Memory B cell (primary cell): ENCODE results near the gene PDCD11.
"Not testable (repeated sequence)": the region's sequence is repeated elsewhere in the genome, so short reads cannot be mapped to it uniquely, and the experiment has no call there.

ENCODE experiments used
- ATAC-seq: fragments of 150-1000 bp; cut with Tn5 transposase; 2 replicates; pipeline ENCODE4 v1.10.0; 2021; ENCODE audit warnings: low read depth, mild to moderate bottlenecking, moderate library complexity
- DNase-seq, 2 donors: peaks; one replicate each; pipeline ENCODE4 v3.0.0; 2022; ENCODE audit warnings: low spot score in 2 of 2
- H3K27ac Mint-ChIP-seq: one replicate; pipeline ENCODE4 v1.8.0; 2022; ENCODE audit warnings: mild to moderate bottlenecking, moderate library complexity, mixed read lengths
- H3K27me3 Mint-ChIP-seq: one replicate; pipeline ENCODE4 v1.8.0; 2022; ENCODE audit warnings: mixed read lengths
- H3K36me3 Mint-ChIP-seq: one replicate; pipeline ENCODE4 v1.8.0; 2022; ENCODE audit warnings: mild to moderate bottlenecking, mixed read lengths
- H3K4me1 Mint-ChIP-seq: one replicate; pipeline ENCODE4 v1.8.0; 2022; ENCODE audit warnings: mixed read lengths
- H3K4me3 Mint-ChIP-seq: one replicate; pipeline ENCODE4 v1.8.0; 2022; ENCODE audit warnings: mild to moderate bottlenecking, moderate library complexity, mixed read lengths
- H3K9me3 Mint-ChIP-seq: one replicate; pipeline ENCODE4 v1.8.0; 2022; ENCODE audit warnings: mixed read lengths

PDCD11 gene, protein sequence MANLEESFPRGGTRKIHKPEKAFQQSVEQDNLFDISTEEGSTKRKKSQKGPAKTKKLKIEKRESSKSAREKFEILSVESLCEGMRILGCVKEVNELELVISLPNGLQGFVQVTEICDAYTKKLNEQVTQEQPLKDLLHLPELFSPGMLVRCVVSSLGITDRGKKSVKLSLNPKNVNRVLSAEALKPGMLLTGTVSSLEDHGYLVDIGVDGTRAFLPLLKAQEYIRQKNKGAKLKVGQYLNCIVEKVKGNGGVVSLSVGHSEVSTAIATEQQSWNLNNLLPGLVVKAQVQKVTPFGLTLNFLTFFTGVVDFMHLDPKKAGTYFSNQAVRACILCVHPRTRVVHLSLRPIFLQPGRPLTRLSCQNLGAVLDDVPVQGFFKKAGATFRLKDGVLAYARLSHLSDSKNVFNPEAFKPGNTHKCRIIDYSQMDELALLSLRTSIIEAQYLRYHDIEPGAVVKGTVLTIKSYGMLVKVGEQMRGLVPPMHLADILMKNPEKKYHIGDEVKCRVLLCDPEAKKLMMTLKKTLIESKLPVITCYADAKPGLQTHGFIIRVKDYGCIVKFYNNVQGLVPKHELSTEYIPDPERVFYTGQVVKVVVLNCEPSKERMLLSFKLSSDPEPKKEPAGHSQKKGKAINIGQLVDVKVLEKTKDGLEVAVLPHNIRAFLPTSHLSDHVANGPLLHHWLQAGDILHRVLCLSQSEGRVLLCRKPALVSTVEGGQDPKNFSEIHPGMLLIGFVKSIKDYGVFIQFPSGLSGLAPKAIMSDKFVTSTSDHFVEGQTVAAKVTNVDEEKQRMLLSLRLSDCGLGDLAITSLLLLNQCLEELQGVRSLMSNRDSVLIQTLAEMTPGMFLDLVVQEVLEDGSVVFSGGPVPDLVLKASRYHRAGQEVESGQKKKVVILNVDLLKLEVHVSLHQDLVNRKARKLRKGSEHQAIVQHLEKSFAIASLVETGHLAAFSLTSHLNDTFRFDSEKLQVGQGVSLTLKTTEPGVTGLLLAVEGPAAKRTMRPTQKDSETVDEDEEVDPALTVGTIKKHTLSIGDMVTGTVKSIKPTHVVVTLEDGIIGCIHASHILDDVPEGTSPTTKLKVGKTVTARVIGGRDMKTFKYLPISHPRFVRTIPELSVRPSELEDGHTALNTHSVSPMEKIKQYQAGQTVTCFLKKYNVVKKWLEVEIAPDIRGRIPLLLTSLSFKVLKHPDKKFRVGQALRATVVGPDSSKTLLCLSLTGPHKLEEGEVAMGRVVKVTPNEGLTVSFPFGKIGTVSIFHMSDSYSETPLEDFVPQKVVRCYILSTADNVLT (N-terminal part only)

DNA sequence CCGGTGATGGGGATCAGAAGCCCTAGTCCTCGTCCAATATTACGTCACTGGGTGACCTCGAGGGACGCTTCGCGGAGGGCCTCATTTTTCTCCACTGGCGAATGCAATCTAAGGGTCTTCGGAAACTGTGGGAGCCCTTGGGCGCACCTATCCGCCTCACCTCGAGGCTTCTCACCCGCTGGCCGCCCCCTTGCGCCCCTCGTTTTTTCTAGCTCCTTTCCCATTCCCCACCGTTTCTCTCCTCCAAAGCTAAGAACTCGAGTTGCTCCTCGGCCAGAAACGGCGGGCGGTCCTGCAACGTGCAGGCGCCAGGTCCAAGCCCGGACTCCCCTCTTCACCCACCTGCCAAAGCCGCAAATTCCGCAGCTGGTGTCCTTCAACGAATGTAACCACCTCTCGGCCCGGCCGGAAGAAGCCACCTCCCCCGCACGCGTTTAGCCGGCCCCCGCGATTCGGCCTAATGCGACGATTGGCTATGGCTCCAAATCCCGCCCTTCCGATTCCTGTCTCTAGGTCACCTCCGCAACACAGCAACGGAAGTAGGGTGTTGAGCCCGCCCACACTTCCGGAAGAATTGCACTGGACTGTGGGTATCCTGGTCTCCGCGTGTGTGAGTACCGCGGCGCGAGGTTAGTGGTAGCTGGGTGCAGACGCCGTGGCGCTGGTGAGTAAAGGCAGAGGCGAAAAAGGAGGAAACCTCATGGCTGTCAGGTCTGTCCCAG is at the start of gene PDCD11, which contains the start of gene ATP5MK:
PDCD11 (plus strand) TSS at position 560 of the 722 bp plus-strand sequence. CDS start 1,801 bp downstream, outside the sequence.
ATP5MK (minus strand) TSS at position 409 of the 722 bp plus-strand sequence. CDS start 4,018 bp downstream, outside the sequence.
- peak; percentile 98 for ATAC-seq
- Mint-ChIP-seq H3K9me3 (no peaks in the 10 kb centered on the region), H3K4me1 (peaks cover 22% of the 10 kb centered on the region), H3K27me3 (no peaks in the 10 kb centered on the region), H3K27ac (peak within 1 kb of the TSS; percentile 91), H3K4me3 (peak within 1 kb of the TSS; percentile 95), H3K36me3 (peaks cover 7% of the 10 kb centered on the region)
- DNase-seq = peak; percentile 86 to 87

DNA sequence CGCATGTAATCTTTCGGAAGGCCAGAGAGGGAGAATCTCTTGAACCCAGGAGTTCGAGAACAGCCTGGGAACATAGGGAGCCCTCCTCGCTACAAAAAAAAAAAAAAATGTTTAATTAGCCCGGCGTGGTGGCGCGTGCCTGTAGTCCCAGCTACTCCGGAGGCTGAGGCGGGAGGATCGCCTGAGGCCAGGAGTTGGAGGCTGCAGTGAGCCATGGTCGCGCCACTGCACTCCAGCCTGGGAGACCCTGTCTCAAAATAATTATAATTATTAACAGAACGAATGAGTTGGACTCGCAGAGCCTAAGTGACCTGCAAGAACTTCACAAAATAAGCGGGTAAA is 46.3 kb upstream of the PDCD11 start:
- H3K9me3 Mint-ChIP-seq = no peaks in the 10 kb centered on the region
- H3K36me3 Mint-ChIP-seq = no peaks in the 10 kb centered on the region
- DNase-seq (no peak), ATAC-seq (no peak)
- H3K4me1 Mint-ChIP-seq = no peaks in the 10 kb centered on the region
- peak overlapping the region; percentile 90 for H3K4me3 Mint-ChIP-seq
- H3K27ac Mint-ChIP-seq = no peak overlapping the region
- H3K27me3 Mint-ChIP-seq = no peaks in the 10 kb centered on the region

DNA sequence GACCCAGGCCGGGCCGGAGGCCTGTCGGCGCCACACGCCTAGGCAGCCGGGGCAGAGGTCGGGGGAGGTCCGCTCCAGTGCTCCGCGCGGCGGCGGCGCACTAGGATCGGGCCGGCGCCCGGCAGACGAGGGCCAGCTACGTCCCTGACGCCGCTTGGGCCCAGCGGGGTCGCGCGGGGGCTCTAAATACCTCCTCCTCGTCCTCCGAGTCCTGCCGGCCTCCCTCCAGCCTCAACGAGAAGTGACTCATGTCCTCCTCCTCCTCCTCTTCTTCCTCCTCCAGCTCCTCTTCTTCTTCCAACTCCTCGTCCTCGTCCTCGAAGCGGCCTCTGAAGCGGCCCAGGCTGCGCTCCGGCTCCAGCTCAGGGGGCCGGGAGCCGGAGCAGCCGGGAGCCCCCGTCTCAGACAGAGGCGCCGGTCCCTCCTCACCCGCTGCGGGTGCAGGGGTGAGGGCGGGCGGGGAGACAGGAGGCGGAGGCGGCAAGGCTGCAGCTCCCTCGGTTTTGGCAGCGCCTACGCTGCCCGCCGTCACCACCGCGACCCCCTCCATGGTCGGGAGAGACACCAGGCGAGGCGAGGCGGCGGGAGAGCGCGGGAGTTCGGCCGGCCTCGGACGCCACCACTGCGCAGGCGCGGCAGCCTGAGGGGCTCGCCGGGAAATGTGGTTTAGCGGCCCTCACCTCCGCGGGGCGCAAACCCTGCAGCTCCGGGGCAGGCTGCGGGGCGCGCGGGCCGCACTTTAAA is 45.7 kb upstream of the PDCD11 start, which contains the start of gene PCGF6:
PCGF6 (minus strand) TSS at position 624 of the 744 bp plus-strand sequence; CDS start at position 550, 74 bp downstream.
- Mint-ChIP-seq H3K9me3 (no peaks in the 10 kb centered on the region), H3K36me3 (no peaks in the 10 kb centered on the region), H3K4me1 (no peaks in the 10 kb centered on the region), H3K27ac (peak within 1 kb of the TSS; percentile 67), H3K4me3 (peak within 1 kb of the TSS; percentile 90), H3K27me3 (no peaks in the 10 kb centered on the region)
- peak; percentile 89 for ATAC-seq
- peak; percentile 62 to 80 for DNase-seq

DNA sequence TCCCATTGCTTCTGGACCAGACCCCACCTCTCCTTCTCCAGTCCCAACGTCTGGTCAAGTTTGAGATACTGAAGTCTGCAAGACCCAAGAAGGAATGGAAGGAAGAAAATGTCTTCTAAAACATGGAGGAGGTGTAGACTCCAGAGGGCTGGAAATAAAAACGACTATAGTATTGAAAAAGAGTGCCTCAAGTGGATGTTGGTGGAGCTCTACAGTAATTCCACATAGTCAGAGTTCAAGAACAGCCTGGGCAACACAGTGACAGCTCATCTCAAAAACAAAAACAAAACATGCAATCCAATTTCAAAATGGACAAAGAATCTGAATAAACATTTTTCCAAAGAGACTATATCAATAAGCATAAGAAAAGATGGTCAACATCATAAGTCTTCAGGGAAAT is 43.1 kb upstream of the PDCD11 start:
- DNase-seq (no peak), ATAC-seq (no peak)
- no peaks in the 10 kb centered on the region for H3K4me1 Mint-ChIP-seq
- no peaks in the 10 kb centered on the region for H3K27me3 Mint-ChIP-seq
- H3K9me3 Mint-ChIP-seq = no peaks in the 10 kb centered on the region
- no peak overlapping the region for H3K27ac Mint-ChIP-seq
- no peak overlapping the region for H3K4me3 Mint-ChIP-seq
- no peaks in the 10 kb centered on the region for H3K36me3 Mint-ChIP-seq

DNA sequence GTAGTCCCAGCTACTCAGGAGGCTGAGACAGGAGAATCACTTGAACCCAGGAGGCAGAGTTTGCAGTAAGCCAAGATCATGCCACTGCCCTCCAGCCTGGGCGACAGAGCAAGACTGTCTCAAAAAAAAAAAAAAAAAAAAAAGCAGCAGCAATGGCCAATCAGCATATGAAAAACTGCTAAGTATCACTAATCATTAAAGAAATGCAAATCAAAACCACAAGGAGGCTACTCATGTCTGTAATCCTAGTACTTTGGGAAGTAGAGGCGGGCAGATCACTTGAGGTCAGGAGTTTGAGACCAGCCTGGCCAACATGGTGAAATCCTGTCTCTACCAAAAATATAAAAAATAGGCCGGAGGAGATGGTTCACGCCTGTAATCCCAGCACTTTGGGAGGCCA is 41.9 kb upstream of the PDCD11 start:
- not testable (repeated sequence) for H3K36me3 Mint-ChIP-seq, ATAC-seq, H3K4me3 Mint-ChIP-seq, H3K27me3 Mint-ChIP-seq, DNase-seq, H3K4me1 Mint-ChIP-seq, H3K9me3 Mint-ChIP-seq, H3K27ac Mint-ChIP-seq

DNA sequence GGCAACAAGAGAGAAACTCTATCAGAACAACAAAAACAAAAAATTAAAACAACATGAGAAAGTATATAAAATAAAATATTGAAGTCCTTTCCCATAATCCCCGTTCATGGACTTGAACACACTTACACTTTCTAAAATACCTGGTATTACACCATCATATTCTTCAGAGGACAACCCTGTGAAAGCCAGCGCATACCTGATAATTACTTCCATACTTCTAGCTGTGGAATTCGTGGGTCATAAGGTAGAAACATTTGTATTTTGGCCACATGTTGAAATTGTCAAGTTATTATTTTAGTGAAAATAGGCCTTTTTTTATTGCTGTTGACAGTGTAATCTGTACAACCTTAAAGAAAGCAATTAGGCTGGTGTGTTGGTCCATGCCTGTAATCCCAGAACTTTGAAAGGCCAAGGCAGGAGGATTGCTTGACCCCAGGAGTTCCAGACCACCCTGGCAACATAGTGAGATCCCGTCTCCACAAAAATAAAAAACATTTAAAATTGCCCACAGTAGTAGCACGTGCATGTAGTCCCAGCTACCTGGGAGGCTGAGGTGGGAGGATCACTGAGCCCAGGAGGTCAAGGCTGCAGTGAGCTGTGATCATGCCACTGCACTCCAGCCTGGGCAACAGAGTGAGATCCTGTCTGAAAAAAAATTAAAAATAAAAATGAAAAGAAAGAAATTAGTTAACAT is 40.4 kb upstream of the PDCD11 start:
- ATAC-seq (no peak), DNase-seq (no peak)
- Mint-ChIP-seq H3K27me3 (no peaks in the 10 kb centered on the region), H3K4me3 (no peak overlapping the region), H3K36me3 (no peaks in the 10 kb centered on the region), H3K9me3 (no peaks in the 10 kb centered on the region), H3K4me1 (no peaks in the 10 kb centered on the region), H3K27ac (no peak overlapping the region)

DNA sequence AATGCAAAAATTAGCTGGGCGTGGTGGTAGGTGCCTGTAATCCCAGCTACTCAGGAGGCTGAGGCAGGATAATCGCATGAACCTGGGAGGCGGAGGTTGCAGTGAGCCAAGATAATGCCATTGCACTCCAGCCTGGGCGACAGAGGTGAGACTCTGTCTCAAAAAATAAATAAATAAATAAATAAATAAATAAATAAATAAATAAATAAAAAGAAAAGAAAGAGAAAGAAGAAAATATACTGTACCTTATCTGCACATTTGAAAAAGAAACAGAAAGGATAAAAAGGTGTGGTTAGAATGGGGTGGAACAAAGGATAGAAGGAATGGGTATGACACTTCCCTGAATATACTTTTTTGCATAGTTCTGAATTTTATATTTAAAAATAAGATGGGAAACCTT is 36.9 kb upstream of the PDCD11 start:
- not testable (repeated sequence) for H3K36me3 Mint-ChIP-seq, ATAC-seq, H3K4me1 Mint-ChIP-seq, H3K4me3 Mint-ChIP-seq, H3K27me3 Mint-ChIP-seq, H3K9me3 Mint-ChIP-seq, DNase-seq, H3K27ac Mint-ChIP-seq

DNA sequence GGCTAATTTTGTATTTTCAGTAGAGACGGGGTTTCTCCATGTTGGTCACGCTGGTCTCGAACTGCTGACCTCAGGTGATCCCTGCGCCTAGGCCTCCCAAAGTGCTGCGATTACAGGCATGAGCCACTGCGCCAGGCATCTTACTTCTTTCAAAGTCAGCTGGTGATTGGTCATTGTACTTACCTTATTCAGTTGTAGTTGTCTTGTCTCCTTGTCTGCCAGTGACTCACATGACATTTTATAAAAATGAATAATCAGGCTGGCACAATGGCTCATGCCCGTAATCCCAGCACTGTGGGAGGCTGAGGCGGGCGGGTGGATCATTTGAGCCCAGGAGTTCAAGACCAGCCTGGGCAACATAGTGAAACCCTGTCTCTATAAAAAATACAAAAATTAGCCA is 35.6 kb upstream of the PDCD11 start:
- not testable (repeated sequence) for H3K27ac Mint-ChIP-seq, H3K27me3 Mint-ChIP-seq, DNase-seq, H3K4me3 Mint-ChIP-seq, H3K9me3 Mint-ChIP-seq, H3K4me1 Mint-ChIP-seq, H3K36me3 Mint-ChIP-seq, ATAC-seq

DNA sequence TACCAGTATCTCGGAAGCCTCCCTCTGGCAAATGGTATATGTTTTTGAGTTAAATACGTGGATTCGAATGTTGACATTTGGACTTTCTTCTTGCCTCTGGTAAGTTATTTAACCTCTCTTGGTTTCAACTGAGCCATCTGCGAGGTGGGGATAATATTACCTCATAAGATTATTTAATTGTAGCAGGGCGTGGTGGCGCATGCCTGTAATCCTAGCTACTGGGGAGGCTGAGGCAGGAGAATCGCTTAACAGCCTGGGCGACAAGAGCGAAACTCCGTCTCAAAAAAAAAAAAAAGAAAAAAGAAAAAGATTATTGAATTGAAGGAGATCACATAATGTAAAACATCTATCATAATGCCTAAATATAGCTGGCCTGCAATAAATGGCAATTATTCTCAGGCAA is 29.0 kb upstream of the PDCD11 start:
- Mint-ChIP-seq H3K4me1 (peaks cover 4% of the 10 kb centered on the region), H3K9me3 (no peaks in the 10 kb centered on the region), H3K4me3 (peak overlapping the region; percentile 95), H3K27ac (peak overlapping the region; percentile 88), H3K36me3 (peaks cover 4% of the 10 kb centered on the region), H3K27me3 (no peaks in the 10 kb centered on the region)
- DNase-seq (no peak), ATAC-seq (no peak)

DNA sequence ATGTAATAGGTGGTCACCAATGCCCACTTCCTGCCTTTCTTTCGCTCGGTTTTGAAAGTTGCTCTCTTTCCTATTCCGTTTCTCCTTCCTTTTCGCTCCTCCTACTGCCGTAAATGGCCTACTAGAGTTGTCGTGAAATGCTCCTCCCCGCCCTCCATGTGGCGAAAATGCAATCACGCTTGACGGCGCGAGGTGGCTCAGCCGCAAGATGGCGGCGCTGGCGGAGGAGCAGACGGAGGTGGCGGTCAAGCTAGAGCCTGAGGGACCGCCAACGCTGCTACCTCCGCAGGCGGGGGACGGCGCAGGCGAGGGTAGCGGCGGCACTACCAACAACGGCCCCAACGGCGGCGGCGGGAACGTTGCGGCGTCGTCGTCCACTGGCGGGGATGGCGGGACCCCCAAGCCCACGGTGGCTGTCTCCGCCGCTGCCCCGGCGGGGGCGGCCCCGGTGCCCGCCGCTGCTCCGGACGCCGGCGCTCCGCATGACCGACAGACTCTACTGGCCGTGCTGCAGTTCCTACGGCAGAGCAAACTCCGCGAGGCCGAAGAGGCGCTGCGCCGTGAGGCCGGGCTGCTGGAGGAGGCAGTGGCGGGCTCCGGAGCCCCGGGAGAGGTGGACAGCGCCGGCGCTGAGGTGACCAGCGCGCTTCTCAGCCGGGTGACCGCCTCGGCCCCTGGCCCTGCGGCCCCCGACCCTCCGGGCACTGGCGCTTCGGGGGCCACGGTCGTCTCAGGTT is 28.5 kb upstream of the PDCD11 start, which contains the start of gene TAF5:
TAF5 (plus strand) TSS at position 195 of the 737 bp plus-strand sequence; CDS start at position 209, 14 bp downstream.
- peak; percentile 80 for DNase-seq
- no peaks in the 10 kb centered on the region for H3K27me3 Mint-ChIP-seq

DNA sequence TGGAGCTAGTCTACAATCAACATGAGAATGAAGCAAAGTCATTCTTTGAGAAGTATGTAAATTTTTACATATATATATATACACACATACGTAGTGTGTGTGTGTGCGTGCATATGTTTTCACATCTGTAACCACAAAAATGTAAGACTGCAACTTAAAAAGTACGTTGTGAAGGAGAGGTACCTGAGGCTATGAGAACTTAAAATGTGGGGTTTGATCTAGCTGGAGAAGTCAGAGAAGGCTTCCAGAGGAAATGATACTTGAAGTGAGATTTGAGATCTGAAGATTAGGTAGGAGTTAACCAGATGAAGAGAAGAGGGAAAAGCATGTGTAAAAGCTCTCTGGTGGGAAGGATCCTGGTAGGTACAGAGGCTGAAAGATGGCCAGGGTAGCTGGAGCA is 22.9 kb upstream of the PDCD11 start:
- H3K4me3 Mint-ChIP-seq = no peak overlapping the region
- no peak overlapping the region for H3K27ac Mint-ChIP-seq
- H3K36me3 Mint-ChIP-seq = peaks cover 20% of the 10 kb centered on the region
- no peaks in the 10 kb centered on the region for H3K27me3 Mint-ChIP-seq
- ATAC-seq (no peak), DNase-seq (no peak)
- H3K4me1 Mint-ChIP-seq = peaks cover 7% of the 10 kb centered on the region
- no peaks in the 10 kb centered on the region for H3K9me3 Mint-ChIP-seq

More for the DNA sequence above, 28.5 kb upstream of the PDCD11 start, which contains the start of gene TAF5:
- H3K27ac Mint-ChIP-seq = peak within 1 kb of the TSS; percentile 88
- peak; percentile 66 for ATAC-seq
- H3K36me3 Mint-ChIP-seq = peaks cover 4% of the 10 kb centered on the region
- H3K4me3 Mint-ChIP-seq = peak within 1 kb of the TSS; percentile 95
- H3K9me3 Mint-ChIP-seq = no peaks in the 10 kb centered on the region
- H3K4me1 Mint-ChIP-seq = peaks cover 4% of the 10 kb centered on the region
